Measurements from ENCODE around the gene STARD13.

Gene STARD13

GRCh38 chr13:33274264-33274663, 11.3 kb downstream of the STARD13 start:
- DNase-seq = no peak

- DNase-seq = no peak
Measured at GRCh38 chr13:33272531-33273124, 12.9 kb downstream of the STARD13 start.

GRCh38 chr13:33271759-33272158, 13.8 kb downstream of the STARD13 start:
- DNase-seq = no peak

GRCh38 chr13:33270895-33271538, 14.5 kb downstream of the STARD13 start:
- DNase-seq = no peak

GRCh38 chr13:33265607-33266006, 19.9 kb downstream of the STARD13 start:
- no peak for DNase-seq

GRCh38 chr13:33265133-33265532, 20.4 kb downstream of the STARD13 start:
- no peak for DNase-seq

- no peak for DNase-seq
Measured at GRCh38 chr13:33264620-33264978, 21.0 kb downstream of the STARD13 start.

GRCh38 chr13:33263976-33264619, 21.5 kb downstream of the STARD13 start:
- DNase-seq = no peak

GRCh38 chr13:33263484-33263883, 22.1 kb downstream of the STARD13 start:
- DNase-seq = no peak

GRCh38 chr13:33262997-33263396, 22.6 kb downstream of the STARD13 start:
- peak in 1 of 2 donors; percentile 24 for DNase-seq

GRCh38 chr13:33262594-33262993, 23.0 kb downstream of the STARD13 start:
- no peak for DNase-seq

GRCh38 chr13:33262062-33262487, 23.5 kb downstream of the STARD13 start:
- DNase-seq = peak in 1 of 2 donors; percentile 38

GRCh38 chr13:33261387-33262061, 24.0 kb downstream of the STARD13 start:
- DNase-seq = peak; percentile 38 to 68

- DNase-seq = peak in 1 of 2 donors; percentile 36
Measured at GRCh38 chr13:33260168-33261098, 25.1 kb downstream of the STARD13 start.

GRCh38 chr13:33259296-33259695, 26.3 kb downstream of the STARD13 start:
- no peak for DNase-seq

GRCh38 chr13:33258808-33259193, 26.8 kb downstream of the STARD13 start:
- DNase-seq = no peak

- DNase-seq = peak in 1 of 2 donors; percentile 43
Measured at GRCh38 chr13:33257841-33258807, 27.4 kb downstream of the STARD13 start.

- no peak for DNase-seq
Measured at GRCh38 chr13:33256148-33256840, 29.3 kb downstream of the STARD13 start.

GRCh38 chr13:33252135-33252534, 33.4 kb downstream of the STARD13 start:
- DNase-seq = no peak

GRCh38 chr13:33251131-33251661, 34.4 kb downstream of the STARD13 start:
- DNase-seq = no peak
